Stimulated activated naive CD4-positive, alpha-beta T cell (primary cell): Measurements from ENCODE around the gene PIP5K1A.

Experiments used
- DNase-seq, 6 experiments: peaks; one replicate each; lab custom pipeline; 2025; lab: John Stamatoyannopoulos, UW

The PIP5K1A gene

DNA sequence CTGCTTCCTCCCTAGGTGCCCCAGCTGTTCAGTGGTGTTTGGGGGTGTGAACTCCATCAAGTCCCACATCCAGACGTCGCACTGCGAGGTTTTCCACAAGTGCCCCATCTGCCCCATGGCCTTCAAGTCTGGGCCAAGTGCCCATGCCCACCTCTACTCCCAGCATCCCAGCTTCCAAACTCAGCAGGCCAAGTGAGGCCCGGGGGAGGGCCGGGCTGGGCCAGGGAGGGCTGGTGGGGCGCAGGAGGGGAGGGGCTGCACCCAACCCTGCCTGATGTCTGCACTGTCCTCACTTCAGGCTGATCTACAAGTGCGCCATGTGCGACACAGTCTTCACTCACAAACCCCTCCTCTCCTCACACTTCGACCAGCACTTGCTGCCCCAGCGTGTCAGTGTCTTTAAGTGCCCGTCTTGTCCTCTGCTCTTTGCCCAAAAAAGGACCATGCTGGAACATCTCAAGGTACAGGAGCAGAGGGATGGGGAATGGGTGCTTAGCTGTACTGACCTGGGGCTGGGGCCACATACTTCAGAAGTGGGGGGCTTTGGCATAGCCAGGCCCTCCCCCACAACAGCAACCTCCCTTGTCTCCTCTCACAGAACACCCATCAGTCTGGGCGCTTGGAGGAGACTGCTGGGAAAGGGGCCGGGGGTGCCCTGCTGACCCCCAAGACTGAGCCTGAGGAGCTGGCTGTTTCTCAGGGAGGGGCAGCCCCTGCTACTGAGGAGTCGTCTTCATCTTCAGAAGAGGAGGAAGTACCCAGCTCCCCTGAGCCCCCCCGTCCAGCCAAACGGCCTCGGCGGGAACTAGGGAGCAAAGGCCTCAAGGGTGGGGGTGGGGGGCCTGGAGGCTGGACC, 91.0 kb downstream of the PIP5K1A start:
- no peak for DNase-seq

DNA sequence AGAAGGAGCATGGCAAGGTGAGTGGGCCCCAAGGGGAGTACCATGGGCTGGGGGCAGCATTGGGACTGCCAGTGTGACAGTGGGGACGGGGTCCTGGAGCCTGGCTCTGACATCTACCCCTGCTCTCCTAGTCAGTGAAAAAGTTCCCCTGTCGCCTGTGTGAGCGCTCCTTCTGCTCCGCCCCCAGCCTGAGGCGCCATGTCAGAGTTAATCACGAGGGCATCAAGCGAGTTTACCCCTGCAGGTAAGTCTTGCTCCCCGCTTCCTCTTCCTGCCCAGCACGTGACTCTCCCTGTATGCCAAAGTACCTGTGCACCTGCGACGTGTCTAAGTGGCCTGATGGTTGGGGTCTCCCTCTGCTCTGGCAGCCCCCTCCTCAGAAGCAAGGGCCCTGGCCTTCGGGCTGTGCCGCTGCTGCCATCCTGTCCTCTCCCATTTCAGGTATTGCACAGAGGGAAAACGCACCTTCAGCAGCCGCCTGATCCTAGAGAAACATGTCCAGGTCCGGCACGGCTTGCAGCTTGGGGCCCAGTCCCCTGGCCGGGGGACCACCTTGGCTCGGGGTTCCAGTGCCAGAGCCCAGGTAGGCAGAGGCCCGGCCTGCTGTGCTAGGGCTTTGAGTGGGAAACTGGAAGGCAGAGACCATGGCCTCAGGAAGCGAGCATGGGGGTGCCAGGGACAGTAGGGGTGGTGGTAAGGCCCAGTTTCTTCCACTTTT, 91.8 kb downstream of the PIP5K1A start:
- DNase-seq: no peak

DNA sequence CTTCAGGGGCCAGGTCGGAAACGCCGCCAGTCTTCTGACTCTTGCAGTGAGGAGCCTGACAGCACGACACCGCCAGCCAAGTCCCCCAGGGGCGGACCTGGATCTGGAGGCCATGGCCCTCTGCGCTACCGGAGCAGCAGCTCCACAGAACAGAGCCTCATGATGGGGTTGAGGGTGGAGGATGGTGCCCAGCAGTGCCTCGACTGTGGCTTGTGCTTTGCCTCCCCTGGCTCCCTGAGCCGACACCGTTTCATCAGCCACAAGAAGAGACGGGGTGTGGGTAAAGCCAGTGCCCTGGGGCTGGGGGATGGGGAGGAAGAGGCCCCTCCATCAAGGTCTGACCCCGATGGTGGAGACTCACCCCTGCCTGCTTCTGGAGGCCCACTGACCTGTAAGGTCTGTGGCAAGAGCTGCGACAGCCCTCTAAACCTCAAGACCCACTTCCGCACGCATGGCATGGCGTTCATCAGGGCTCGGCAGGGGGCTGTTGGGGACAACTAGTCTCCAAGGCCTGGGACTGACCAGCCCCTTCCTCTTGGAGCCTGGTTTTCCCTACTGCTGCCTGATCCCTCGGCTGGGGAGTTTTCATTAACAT, 92.5 kb downstream of the PIP5K1A start:
- no peak for DNase-seq

DNA sequence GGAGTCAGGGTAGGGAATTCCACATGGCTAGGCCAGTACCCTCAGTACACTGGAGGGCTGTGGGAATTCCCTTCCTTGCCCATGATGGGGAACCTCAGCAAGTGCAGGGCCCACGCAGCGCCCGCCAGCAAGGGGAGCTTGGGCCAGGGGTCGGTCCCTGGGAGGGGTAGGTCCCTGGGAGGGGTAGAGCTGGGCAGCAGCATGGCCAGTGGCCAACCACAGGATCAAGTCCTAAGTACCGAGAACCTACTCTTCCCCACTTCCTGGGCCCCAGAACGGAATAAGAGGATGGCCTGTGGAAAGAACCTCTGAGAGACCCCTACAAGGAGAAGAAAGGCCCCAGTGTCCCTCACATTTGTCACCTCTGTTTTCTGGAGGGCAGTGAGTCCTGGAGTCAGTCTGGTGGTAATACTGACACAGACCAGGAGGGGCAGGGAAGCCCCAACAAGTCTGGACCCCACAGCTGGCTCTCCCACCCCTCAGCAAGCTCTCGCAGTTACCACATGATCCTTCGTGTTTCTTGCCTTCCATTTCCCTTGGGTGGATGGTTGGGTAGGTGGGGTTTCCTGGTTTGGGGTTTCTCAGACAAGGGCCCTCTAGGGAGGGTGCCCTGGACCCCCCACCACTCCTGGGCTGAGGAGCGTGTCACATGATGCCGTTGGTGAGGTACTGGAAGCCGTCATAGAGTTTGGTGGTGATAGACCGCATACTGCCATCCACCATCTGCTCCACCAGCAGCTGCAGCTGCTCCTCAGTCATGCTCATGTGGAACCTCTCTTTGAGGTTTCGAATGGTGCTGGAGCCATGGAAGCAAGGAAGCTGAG, 94.1 kb downstream of the PIP5K1A start:
- DNase-seq: no peak

DNA sequence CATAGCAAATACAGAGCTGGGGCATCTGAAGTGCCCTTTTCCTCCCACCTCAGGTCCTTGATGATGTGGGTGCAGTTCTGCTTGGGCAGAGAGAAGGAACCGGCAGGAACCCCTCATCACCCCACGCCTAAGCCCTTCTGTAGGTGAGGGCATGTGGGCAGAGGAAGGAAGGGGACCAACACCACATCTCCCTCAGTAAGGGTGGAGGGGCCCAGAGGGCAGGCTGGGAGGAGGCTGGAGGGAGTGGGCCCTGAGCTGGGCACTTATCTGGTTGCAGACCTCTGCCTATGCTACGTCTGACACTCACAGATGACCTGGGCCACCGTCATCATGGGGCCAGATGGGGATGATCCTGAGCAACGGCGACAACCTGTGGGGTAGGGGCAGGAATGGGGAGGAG, 94.7 kb downstream of the PIP5K1A start:
- DNase-seq: no peak

DNA sequence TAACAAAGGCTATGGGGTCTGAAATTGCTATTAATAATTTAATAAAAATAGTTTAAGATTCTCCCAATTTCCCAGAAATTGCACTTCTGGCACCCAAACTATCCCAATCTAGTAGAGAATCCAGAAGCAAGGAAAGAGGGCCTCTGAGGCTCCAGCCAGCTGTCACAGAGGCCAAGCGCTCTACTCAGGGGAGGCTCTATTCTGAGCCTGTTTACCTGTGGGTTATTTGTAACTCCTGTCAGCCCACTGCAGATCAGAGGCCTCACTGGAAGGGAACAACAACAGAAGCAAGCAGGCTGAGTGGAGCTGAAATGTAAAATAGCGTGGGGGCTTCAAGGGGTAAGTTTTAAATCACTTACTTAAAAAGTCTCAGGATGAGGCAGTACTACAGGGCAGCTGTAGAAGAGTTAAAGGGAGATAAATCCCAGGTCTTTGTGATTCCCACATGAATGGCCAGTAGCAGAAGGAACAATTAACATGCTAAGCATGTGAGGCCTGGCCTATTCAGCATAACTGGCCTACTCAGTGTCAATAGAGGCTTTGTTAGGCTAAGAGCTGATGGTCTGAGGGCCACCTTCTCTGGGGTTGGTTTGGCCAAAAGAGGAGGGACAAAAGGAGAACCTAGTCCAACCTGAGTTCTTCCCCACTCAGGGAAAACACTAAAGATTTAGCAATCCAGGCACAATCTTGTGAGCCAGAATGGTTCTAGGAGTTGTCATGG, 96.5 kb downstream of the PIP5K1A start:
- no peak for DNase-seq
